ENCODE results near the gene PEX14.

The PEX14 gene

GRCh38 chr1:10671090-10671489, 196.3 kb downstream of the PEX14 start:
- no peak for DNase-seq

GRCh38 chr1:10671622-10672342, 197.0 kb downstream of the PEX14 start:
- DNase-seq: no peak

GRCh38 chr1:10672343-10673050, 197.7 kb downstream of the PEX14 start:
- DNase-seq: no peak

GRCh38 chr1:10673109-10673711, 198.5 kb downstream of the PEX14 start:
- DNase-seq: no peak

- DNase-seq: no peak
Observed at GRCh38 chr1:10674222-10674621, 199.5 kb downstream of the PEX14 start.

GRCh38 chr1:10674700-10675609, 200.2 kb downstream of the PEX14 start:
- no peak for DNase-seq

GRCh38 chr1:10675813-10676212, 201.1 kb downstream of the PEX14 start:
- no peak for DNase-seq

- no peak for DNase-seq
Observed at GRCh38 chr1:10676963-10677362, 202.2 kb downstream of the PEX14 start.

- DNase-seq: no peak
Observed at GRCh38 chr1:10677491-10678391, 203.0 kb downstream of the PEX14 start.

- DNase-seq: no peak
Observed at GRCh38 chr1:10678402-10678801, 203.7 kb downstream of the PEX14 start.

- DNase-seq: no peak
Observed at GRCh38 chr1:10678852-10679251, 204.1 kb downstream of the PEX14 start.

GRCh38 chr1:10679496-10680220, 204.9 kb downstream of the PEX14 start:
- DNase-seq: no peak

Measured in inflammatory macrophage treated with lipopolysaccharide for 4 hours (primary cell).